Gastrocnemius medialis (tissue), 4 donors: ENCODE measurements around the gene SZRD1. TPM values are rescaled to one million over a fixed set of nuclear protein-coding genes. Genes with fewer than 3 reads are reported as not detected.

Source experiments
- ATAC-seq, 2 donors: fragments of 150-250 bp; one replicate each; pipeline ENCODE4 v1.9.1; 2016
- DNase-seq, 2 donors: peaks; one replicate each; pipeline ENCODE4 v3.0.0-alpha.2; 2019
- H3K27ac ChIP-seq, 4 donors: fragments of 200-600 bp; sonication (generic); 1 replicate in 1 of 4; 2 replicates in 3 of 4; pipeline ENCODE4 v1.5.1; 2016 to 2018; ENCODE audit warnings: mild to moderate bottlenecking in 2 of 4, moderate library complexity in 1 of 4
- H3K27me3 ChIP-seq, 3 donors: fragments of 200-600 bp; sonication (generic) in 2 of 3; 1 replicate in 1 of 3; 2 replicates in 2 of 3; pipeline versions ENCODE4 v1.5.1 to v1.6.0; 2016 to 2019; ENCODE audit warnings: mild to moderate bottlenecking in 1 of 3, moderate library complexity in 1 of 3
- H3K36me3 ChIP-seq, 2 donors: fragments of 200-600 bp; sonication (generic) in 1 of 2; one replicate each; pipeline ENCODE4 v1.5.1; 2017 to 2018
- H3K4me1 ChIP-seq, 2 donors: fragments of 200-600 bp; sonication (generic) in 1 of 2; one replicate each; pipeline ENCODE4 v1.5.1; 2016 to 2017; ENCODE audit warnings: mild to moderate bottlenecking in 2 of 2
- H3K4me3 ChIP-seq, 4 donors: fragments of 200-600 bp; sonication (generic) in 3 of 4; 1 replicate in 1 of 4; 2 replicates in 3 of 4; pipeline ENCODE4 v1.5.1; 2016 to 2019; ENCODE audit warnings: mild to moderate bottlenecking in 2 of 4
- H3K9me3 ChIP-seq, 3 donors: fragments of 200-600 bp; sonication (generic) in 2 of 3; 1 replicate in 1 of 3; 2 replicates in 2 of 3; pipeline ENCODE4 v1.5.1; 2016 to 2019
- CTCF ChIP-seq, 5 experiments: fragments of 450-650 bp in 3 of 5; fragments of 200-600 bp in 2 of 5; sonication (generic) in 2 of 5; IDR thresholded peaks in 4 of 5; conservative IDR thresholded peaks in 1 of 5; 1 replicate in 4 of 5; 2 replicates in 1 of 5; pipeline ENCODE4 v1.5.1; 2016 to 2019; ENCODE audit warnings: antibody characterized with exemption in 5 of 5, mild to moderate bottlenecking in 3 of 5, moderate library complexity in 3 of 5
- POLR2A ChIP-seq, 2 donors: fragments of 450-650 bp; IDR thresholded peaks; one replicate each; pipeline ENCODE4 v1.6.1; 2017; ENCODE audit warnings: antibody characterized with exemption in 2 of 2, mild to moderate bottlenecking in 2 of 2, moderate library complexity in 2 of 2
- in situ Hi-C, 4 donors: fragments of 200-750 bp; cut with MboI; loops; one replicate each; pipeline versions ENCODE4 v1.15.0 to v1.8.0; 2017; ENCODE audit warnings: low sequenced_read_pairs in 4 of 4
- intact Hi-C: fragments of 100-400 bp; cut with DNase I; formaldehyde crosslinking; loops from one replicate; pipeline ENCODE4 v1.15.1; 2023; ENCODE audit warnings: low total_unique reads
- total RNA-seq, 4 donors: library from RNA; depleted of rRNA; stranded (reverse); fragments of >200 nt; gene quantifications; one replicate each; pipeline versions ENCODE4 v1.1.0 to v1.2.3, GENCODE V29; 2016

Gene SZRD1
- total RNA-seq, 4 donors from 2014 or later = 44.1 to 102 (median 83.1) TPM

DNA sequence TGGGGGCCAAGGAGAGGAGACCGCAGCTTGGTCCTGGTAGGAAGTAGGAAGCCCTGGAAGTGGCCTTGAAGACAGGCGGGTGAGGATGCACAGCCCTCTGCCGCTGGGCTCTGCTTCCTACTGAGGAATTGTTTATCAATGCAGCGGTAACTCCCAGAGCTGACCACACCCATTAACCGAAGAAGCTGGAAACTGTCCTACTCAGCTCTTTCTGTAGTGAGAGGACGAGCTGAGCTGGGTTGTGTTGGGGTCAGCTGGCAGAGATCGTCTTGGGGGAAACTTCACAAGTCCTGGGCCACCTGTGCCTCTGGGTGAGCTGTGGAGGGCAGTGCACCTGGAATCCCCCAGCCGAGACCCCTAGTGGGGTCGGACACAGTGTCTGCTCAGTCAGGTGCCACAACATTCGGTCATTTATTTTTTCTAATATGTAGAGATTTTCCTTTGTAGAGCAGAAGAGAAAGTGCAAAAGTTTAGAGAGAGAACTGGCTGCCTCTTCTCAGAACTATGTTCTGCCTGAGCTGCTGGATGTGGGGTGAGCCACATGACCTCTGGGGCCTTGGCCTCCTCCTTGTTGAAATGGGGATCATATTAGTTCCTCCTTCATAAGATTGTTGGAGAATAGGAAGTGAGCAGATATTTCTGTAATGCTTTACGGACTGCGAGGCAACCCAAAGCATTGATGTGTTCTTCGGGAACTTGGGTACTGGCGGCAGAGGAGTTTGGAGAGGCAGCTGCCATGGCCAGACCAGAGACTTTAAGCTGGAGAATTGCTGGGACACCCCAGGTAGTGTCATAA, 77.1 kb downstream of the SZRD1 start:
- no peaks in the 10 kb centered on the region for H3K27me3 ChIP-seq
- ATAC-seq = no peak
- no peak for DNase-seq
- intact Hi-C loops (loop anchor here (5.0 kb wide), 2 partner anchors 52 to 53 kb away; no protein-coding TSS in a partner anchor), in situ Hi-C loops (no loop called here)
- no peak overlapping the region for H3K4me3 ChIP-seq
- H3K27ac ChIP-seq = no peak overlapping the region
- H3K36me3 ChIP-seq = peaks cover 0 to 39% of the 10 kb centered on the region in 2 donors
- peaks cover 8 to 16% of the 10 kb centered on the region in 2 donors for H3K4me1 ChIP-seq
- no peaks in the 10 kb centered on the region for H3K9me3 ChIP-seq
- TF ChIP-seq CTCF (IDR thresholded peaks at IDR 0.05 in 4 of 5, conservative IDR thresholded peaks at IDR 0.05 in 1 of 5) = no peak
- TF ChIP-seq POLR2A (IDR thresholded peaks at IDR 0.05) = no peak

DNA sequence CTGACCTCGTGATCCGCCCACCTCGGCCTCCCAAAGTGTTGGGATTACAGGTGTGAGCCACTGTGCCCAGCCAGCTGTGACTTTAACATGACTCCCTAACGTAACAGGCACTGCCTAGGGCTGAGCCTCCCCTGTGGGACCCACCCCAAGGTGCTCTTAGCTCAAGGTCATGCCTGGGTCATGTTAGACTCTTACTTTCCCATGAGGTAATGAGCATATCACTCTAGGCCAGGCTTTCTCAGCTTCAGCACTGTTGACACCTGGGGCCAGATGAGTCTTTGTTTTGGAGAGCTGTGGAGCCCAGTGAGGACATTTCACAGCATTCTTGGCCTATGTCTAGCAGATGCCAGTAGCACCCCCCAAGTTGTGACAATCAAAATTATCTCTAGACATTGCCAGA, 78.0 kb downstream of the SZRD1 start:
- Histone ChIP-seq H3K9me3 (no peaks in the 10 kb centered on the region), H3K4me1 (peaks cover 8 to 15% of the 10 kb centered on the region in 2 donors), H3K27ac (no peak overlapping the region), H3K36me3 (peaks cover 0 to 47% of the 10 kb centered on the region in 2 donors), H3K4me3 (no peak overlapping the region), H3K27me3 (no peaks in the 10 kb centered on the region)
- in situ Hi-C loops = no loop called here
- no peak for DNase-seq
- intact Hi-C loops = no loop called here
- no peak for TF ChIP-seq POLR2A (IDR thresholded peaks at IDR 0.05)
- TF ChIP-seq CTCF (IDR thresholded peaks at IDR 0.05 in 4 of 5, conservative IDR thresholded peaks at IDR 0.05 in 1 of 5) = no peak
- no peak for ATAC-seq

GRCh38 chr1:16446116-16446515, 79.1 kb downstream of the SZRD1 start:
- Histone ChIP-seq H3K9me3 (no peaks in the 10 kb centered on the region), H3K36me3 (peaks cover 0 to 56% of the 10 kb centered on the region in 2 donors), H3K27ac (no peak overlapping the region), H3K4me3 (no peak overlapping the region), H3K4me1 (peaks cover 6 to 12% of the 10 kb centered on the region in 2 donors), H3K27me3 (no peaks in the 10 kb centered on the region)
- ATAC-seq (no peak), DNase-seq (no peak)
- no peak for TF ChIP-seq POLR2A (IDR thresholded peaks at IDR 0.05)
- no peak for TF ChIP-seq CTCF (IDR thresholded peaks at IDR 0.05 in 4 of 5, conservative IDR thresholded peaks at IDR 0.05 in 1 of 5)
- in situ Hi-C loops = no loop called here
- intact Hi-C loops = no loop called here

- no peaks in the 10 kb centered on the region for H3K4me1 ChIP-seq
- H3K27me3 ChIP-seq = no peaks in the 10 kb centered on the region
- peaks cover 0 to 71% of the 10 kb centered on the region in 2 donors for H3K36me3 ChIP-seq
- DNase-seq = no peak
- no peaks in the 10 kb centered on the region for H3K9me3 ChIP-seq
- ATAC-seq = no peak
- TF ChIP-seq CTCF (IDR thresholded peaks at IDR 0.05 in 4 of 5, conservative IDR thresholded peaks at IDR 0.05 in 1 of 5) (no peak), POLR2A (IDR thresholded peaks at IDR 0.05) (no peak)
- H3K27ac ChIP-seq = no peak overlapping the region
- intact Hi-C loops (no loop called here), in situ Hi-C loops (no loop called here)
- no peak overlapping the region for H3K4me3 ChIP-seq
These were observed 80.6 kb downstream of the SZRD1 start for GRCh38 chr1:16447641-16448040.

Other genes starting within 250 kb of the SZRD1 start
- gene EPHA2, start 211.2 kb upstream of the SZRD1 start, total RNA-seq = 1 to 10 TPM; 1.2 to 6.4 (median 2.9) TPM
- 1 to 10 TPM in 3 of 4 donors, under 1 TPM in 1; 0.68 to 3.0 (median 2.3) TPM for gene ARHGEF19, start 154.6 kb upstream of the SZRD1 start, total RNA-seq
- gene CPLANE2, start 130.1 kb upstream of the SZRD1 start, total RNA-seq = 1 to 10 TPM in 3 of 4 donors, under 1 TPM in 1; 0.46 to 6.3 (median 3.1) TPM
- gene FBXO42, start 14.8 kb upstream of the SZRD1 start, total RNA-seq = 10 to 100 TPM; 23.1 to 32.4 (median 27.2) TPM
- gene SPATA21, start 70.2 kb downstream of the SZRD1 start, total RNA-seq = not detected
- 10 to 100 TPM in 2 of 4 donors, 1 to 10 TPM in 2; 8.9 to 12.6 (median 10.4) TPM for gene NECAP2, start 73.5 kb downstream of the SZRD1 start, total RNA-seq
- under 1 TPM in 1 of 4 donors, not detected in 3; under 0.01 TPM for gene RNU1-1, start 147.0 kb downstream of the SZRD1 start, total RNA-seq
- 10 to 100 TPM in 2 of 4 donors, 1 to 10 TPM in 2; 6.6 to 20.0 (median 11.2) TPM for gene NBPF1, start 246.3 kb downstream of the SZRD1 start, total RNA-seq